KBM-7 (cell line): Measurements from ENCODE around the gene GULP1.
"Not testable (repeated sequence)": the region's sequence is repeated elsewhere in the genome, so short reads cannot be mapped to it uniquely, and the experiment has no call there.

Source experiments
- DNase-seq: peaks from one replicate; pipeline ENCODE4 v3.0.0-alpha.2; 2015
- in situ Hi-C: fragments of 300-500 bp; cut with MboI; formaldehyde crosslinking; loops from 2 replicates; pipeline ENCODE4 v1.14.3; 2020; ENCODE audit warnings: low sequenced_read_pairs, low pct_unique_long_range_greater_than_20kb, mixed read lengths

GULP1 gene

GRCh38 chr2:188606596-188606995 lies 314.9 kb downstream of the GULP1 start:
- in situ Hi-C loops, DNase-seq: not testable (repeated sequence)

GRCh38 chr2:188607501-188607900 lies 315.8 kb downstream of the GULP1 start:
- DNase-seq: peak; percentile 1
- in situ Hi-C loops: no loop called here

GRCh38 chr2:188609321-188610049 lies 317.8 kb downstream of the GULP1 start:
- no peak for DNase-seq
- in situ Hi-C loops: no loop called here

- in situ Hi-C loops: no loop called here
- no peak for DNase-seq
Measured at GRCh38 chr2:188610050-188610444, 318.4 kb downstream of the GULP1 start.

- in situ Hi-C loops: no loop called here
- DNase-seq: no peak
Measured at GRCh38 chr2:188610827-188611226, 319.2 kb downstream of the GULP1 start.

GRCh38 chr2:188619146-188619545 lies 327.5 kb downstream of the GULP1 start:
- no peak for DNase-seq
- in situ Hi-C loops: no loop called here

GRCh38 chr2:188620916-188621315 lies 329.2 kb downstream of the GULP1 start:
- DNase-seq: no peak
- in situ Hi-C loops: no loop called here

GRCh38 chr2:188622601-188623260 lies 331.1 kb downstream of the GULP1 start:
- DNase-seq: no peak
- in situ Hi-C loops: no loop called here

GRCh38 chr2:188623995-188624643 lies 332.4 kb downstream of the GULP1 start:
- in situ Hi-C loops: no loop called here
- DNase-seq: no peak

GRCh38 chr2:188627471-188627870 lies 335.8 kb downstream of the GULP1 start:
- in situ Hi-C loops: no loop called here
- no peak for DNase-seq

- DNase-seq: no peak
Measured at GRCh38 chr2:188628989-188629752, 337.5 kb downstream of the GULP1 start.

GRCh38 chr2:188629753-188630527 lies 338.3 kb downstream of the GULP1 start:
- in situ Hi-C loops: no loop called here
- no peak for DNase-seq

More at GRCh38 chr2:188628989-188629752, 337.5 kb downstream of the GULP1 start:
- in situ Hi-C loops: no loop called here

- in situ Hi-C loops: no loop called here
- no peak for DNase-seq
Measured at GRCh38 chr2:188631037-188631809, 339.5 kb downstream of the GULP1 start.

- no peak for DNase-seq
- in situ Hi-C loops: no loop called here
Measured at GRCh38 chr2:188634656-188635055, 343.0 kb downstream of the GULP1 start.
